ENCODE measurements around the gene FGF10.

FGF10 gene

GRCh38 chr5:44257653-44258365 is 131.4 kb downstream of the FGF10 start:
- DNase-seq (ENCODE audit: low read depth in 2 of 2, low spot score in 1 of 2) = no peak

- no peak for DNase-seq (ENCODE audit: low read depth in 2 of 2, low spot score in 1 of 2)
These were observed 132.0 kb downstream of the FGF10 start for GRCh38 chr5:44257221-44257620.

All from stimulated activated CD8-positive, alpha-beta memory T cell treated with anti-CD3 and anti-CD28 coated beads, Interleukin-4, amount 100 ng/mL, for 1 hour (primary cell).